Esophagus mucosa (tissue), 1 donor: ENCODE data around the gene RPS6KB2. TPM values are rescaled to one million over a fixed set of nuclear protein-coding genes. Genes with fewer than 3 reads are reported as not detected.
A peak's percentile ranks its signal among the peaks of the same experiment; 100 is the strongest.
"Not testable (repeated sequence)": the region's sequence is repeated elsewhere in the genome, so short reads cannot be mapped to it uniquely, and the experiment has no call there.

ENCODE experiments used
- ATAC-seq: fragments of 200-7000 bp; cut with Tn5 transposase; one replicate; pipeline ENCODE4 v1.9.1; 2020
- total RNA-seq: library from RNA; stranded (reverse); gene quantifications from one replicate; pipeline ENCODE4 v1.2.4, GENCODE V29; 2023
- donor health status: DM: yes; HTN: yes; CAD: no.

RPS6KB2 gene
- total RNA-seq, 1 donor from 2014 or later: 95.0 TPM

- no peak for ATAC-seq
Observed at GRCh38 chr11:67466962-67467771, 38.9 kb downstream of the RPS6KB2 start.

GRCh38 chr11:67468056-67468455, 39.8 kb downstream of the RPS6KB2 start:
- ATAC-seq: peak; percentile 45

DNA sequence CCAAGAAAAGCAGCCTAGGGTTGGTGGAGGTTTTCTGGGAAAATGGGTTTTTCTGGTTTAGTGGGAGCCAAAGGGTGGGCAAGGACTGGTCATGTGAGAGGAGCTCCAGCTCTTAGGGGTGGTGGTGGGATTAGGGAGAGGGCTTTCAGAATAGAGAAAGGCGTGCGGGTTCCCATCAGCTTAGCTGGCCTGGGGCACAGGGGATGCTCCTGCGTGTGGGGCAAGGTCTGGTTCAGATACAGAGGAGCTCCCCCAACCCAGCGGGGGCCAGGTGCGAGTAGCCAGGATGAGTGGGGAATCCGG, 40.1 kb downstream of the RPS6KB2 start:
- ATAC-seq: peak; percentile 0

DNA sequence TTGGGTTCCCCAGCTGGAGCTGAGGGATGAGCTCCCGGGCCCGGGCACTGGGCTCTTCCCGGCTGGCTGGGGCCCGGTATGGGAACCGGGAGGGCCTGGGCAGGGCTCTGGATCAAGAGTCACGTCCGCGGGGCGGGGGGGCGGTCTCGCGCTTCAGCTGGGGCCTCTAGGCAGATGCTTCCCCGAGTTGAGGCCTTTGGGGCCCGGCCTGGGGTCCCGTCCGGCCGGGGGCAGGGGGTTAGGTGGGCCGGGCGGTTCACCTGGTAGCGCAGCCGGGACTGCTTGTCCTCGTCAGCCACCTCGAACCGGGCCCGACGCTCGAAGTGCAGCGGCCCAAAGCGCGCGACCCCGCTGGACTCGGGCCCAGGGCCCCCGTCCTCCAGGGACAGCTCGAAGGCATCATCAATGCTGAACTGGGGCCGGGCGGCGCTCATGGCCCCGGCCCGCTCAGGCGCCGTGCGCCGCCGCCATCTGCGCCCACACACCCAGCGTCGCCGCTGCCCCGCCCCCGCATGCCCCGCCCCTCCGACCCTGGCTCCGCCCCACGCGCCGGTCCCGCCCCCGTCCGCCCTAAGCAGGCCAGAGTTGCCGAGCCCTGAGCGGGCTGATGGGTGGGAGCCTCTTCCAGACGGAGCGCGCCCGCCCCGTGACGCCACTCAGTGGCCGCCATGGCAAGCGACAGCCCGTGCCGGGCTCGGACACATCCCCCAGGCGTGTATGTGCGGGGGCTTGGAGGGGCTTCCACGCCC, 40.6 kb downstream of the RPS6KB2 start, which contains the start of gene TMEM134:
TMEM134 (minus strand) TSS at position 493 of the 749 bp plus-strand sequence; CDS start at position 434, 59 bp downstream.
- peak; percentile 84 for ATAC-seq

DNA sequence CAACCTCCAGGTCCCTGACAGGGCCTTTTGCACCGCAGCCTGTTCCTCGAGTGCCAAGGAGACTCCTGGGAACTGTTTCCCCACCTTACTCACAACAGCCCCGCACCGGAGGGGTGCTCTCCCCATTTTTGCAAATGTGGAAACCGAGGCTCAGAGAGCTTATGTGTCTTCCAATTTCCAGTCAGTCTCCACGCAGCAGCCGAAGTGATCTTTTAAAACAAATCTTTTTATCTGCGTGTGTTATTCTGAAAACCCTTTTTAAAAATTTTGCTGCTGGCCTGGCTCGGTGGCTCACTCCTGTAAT, 41.2 kb downstream of the RPS6KB2 start:
- ATAC-seq: no peak

- ATAC-seq: no peak
Observed at GRCh38 chr11:67470337-67471002, 42.2 kb downstream of the RPS6KB2 start.

DNA sequence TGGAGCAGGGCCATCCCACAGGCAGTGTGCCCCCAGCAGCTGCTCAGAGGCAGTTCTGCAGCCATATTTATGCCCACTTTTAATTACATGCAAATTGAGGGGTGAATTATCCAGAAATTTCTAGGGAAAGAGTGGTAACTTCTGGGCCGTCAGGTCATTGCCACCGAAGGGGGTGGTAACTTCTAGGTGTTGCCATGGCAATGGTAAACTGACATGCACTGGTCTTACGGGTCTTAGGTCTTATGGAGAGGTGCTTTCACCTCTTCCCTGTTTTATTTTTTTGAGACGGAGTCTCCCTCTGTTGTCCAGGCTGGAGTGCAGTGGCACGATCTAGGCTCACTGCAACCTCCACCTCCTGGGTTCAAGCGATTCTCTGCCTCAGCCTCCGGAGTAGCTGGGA, 44.6 kb downstream of the RPS6KB2 start:
- ATAC-seq: no peak

- ATAC-seq: not testable (repeated sequence)
Observed at GRCh38 chr11:67476692-67477091, 48.4 kb downstream of the RPS6KB2 start.

- ATAC-seq: not testable (repeated sequence)
Observed at GRCh38 chr11:67477344-67478050, 49.2 kb downstream of the RPS6KB2 start.

DNA sequence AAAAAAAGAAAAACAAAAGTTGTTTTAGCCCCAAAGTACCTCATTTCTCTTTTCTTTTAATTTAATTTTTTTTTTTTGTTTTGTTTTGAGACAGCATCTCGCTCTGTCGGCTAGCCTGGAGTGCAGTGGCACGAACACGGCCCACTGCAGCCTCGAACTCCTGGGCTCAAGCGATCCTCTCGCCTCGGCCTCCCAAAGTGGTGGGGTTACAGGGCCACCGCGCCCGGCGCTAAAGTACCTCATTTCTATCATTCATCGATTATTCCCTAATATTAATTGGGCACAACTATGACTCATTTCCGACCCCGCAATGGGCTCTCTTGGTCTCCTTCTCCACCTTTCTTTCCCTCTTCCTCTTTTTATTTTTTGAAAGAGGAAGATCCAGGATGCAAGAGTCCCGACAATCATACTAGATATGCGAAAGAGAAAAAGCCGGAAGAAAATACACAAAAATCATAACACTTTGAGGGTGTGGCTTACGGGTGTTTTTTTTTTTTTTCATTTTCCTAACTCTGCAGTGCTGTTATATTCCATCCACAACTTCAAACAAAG, 54.1 kb downstream of the RPS6KB2 start:
- ATAC-seq: no peak

- ATAC-seq: peak; percentile 96
Observed at GRCh38 chr11:67482827-67483798, 54.8 kb downstream of the RPS6KB2 start, which contains the start of gene AIP. Gene AIP, plus strand, starts transcription at chr11:67483026. Its CDS starts 133 bp downstream, at chr11:67483159.

GRCh38 chr11:67483831-67484665, 55.8 kb downstream of the RPS6KB2 start:
- ATAC-seq: no peak

DNA sequence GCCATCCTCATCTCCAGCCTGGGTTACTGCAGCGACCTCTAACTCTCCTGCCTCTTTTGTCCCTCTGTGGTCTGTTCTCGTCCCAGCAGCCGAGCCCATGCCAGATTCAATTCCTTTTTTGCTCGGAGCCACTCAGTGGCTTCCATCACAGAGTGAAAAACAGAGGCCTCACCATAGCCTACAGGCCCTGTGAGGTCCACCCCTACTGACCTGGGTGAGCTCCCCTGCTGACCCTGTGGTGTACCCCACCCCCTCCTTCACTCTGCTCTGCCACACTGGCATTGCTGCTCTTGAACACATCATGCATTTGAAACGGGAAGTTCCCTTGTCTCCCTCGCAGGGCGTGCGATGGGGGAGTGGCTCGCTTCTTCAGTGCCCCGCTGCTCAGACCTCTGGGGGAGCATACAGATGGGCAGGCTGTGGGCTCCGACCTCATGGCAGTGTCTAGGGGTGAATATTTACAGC, 56.6 kb downstream of the RPS6KB2 start:
- no peak for ATAC-seq

Other genes starting within 250 kb of the RPS6KB2 start
- gene GRK2, start 162.0 kb upstream of the RPS6KB2 start, total RNA-seq: 61.6 TPM
- gene ANKRD13D, start 139.2 kb upstream of the RPS6KB2 start, total RNA-seq: 45.2 TPM
- 78.4 TPM for gene SSH3, start 125.0 kb upstream of the RPS6KB2 start, total RNA-seq
- gene POLD4, start 74.9 kb upstream of the RPS6KB2 start, total RNA-seq: 61.7 TPM
- 1.6 TPM for gene CLCF1, start 54.9 kb upstream of the RPS6KB2 start, total RNA-seq
- gene RAD9A, start 36.5 kb upstream of the RPS6KB2 start, total RNA-seq: 15.3 TPM
- gene PPP1CA, start 26.6 kb upstream of the RPS6KB2 start, total RNA-seq: 188 TPM
- 1.5 TPM for gene TBC1D10C, start 24.4 kb upstream of the RPS6KB2 start, total RNA-seq
- gene CARNS1, start 12.8 kb upstream of the RPS6KB2 start, total RNA-seq: 0.20 TPM
- gene PTPRCAP, start 9.2 kb downstream of the RPS6KB2 start, total RNA-seq: 2.5 TPM
- gene CORO1B, start 15.0 kb downstream of the RPS6KB2 start, total RNA-seq: 74.0 TPM
- gene GPR152, start 24.2 kb downstream of the RPS6KB2 start, total RNA-seq: not detected
- 0.24 TPM for gene CABP4, start 26.9 kb downstream of the RPS6KB2 start, total RNA-seq
- gene TMEM134, start 40.8 kb downstream of the RPS6KB2 start, total RNA-seq: 135 TPM
- gene AIP, start 54.5 kb downstream of the RPS6KB2 start, total RNA-seq: 23.5 TPM
- 36.5 TPM for gene PITPNM1, start 76.9 kb downstream of the RPS6KB2 start, total RNA-seq
- 34.8 TPM for gene CDK2AP2, start 79.7 kb downstream of the RPS6KB2 start, total RNA-seq
- gene CABP2, start 95.0 kb downstream of the RPS6KB2 start, total RNA-seq: not detected
- gene GSTP1, start 155.3 kb downstream of the RPS6KB2 start, total RNA-seq: 2,342 TPM
- 140 TPM for gene NDUFV1, start 178.4 kb downstream of the RPS6KB2 start, total RNA-seq
- 56.0 TPM for gene NUDT8, start 201.4 kb downstream of the RPS6KB2 start, total RNA-seq
- not detected for gene TBX10, start 211.3 kb downstream of the RPS6KB2 start, total RNA-seq
- gene ACY3, start 222.2 kb downstream of the RPS6KB2 start, total RNA-seq: 0.20 TPM
- 206 TPM for gene ALDH3B2, start 246.1 kb downstream of the RPS6KB2 start, total RNA-seq